ENCODE results near the gene CHAT. TPM values are rescaled to one million over a fixed set of nuclear protein-coding genes. Genes with fewer than 3 reads are reported as not detected.
A peak's percentile ranks its signal among the peaks of the same experiment; 100 is the strongest.

The CHAT gene
- total RNA-seq, 1 experiment from 2014 or later = not detected

DNA sequence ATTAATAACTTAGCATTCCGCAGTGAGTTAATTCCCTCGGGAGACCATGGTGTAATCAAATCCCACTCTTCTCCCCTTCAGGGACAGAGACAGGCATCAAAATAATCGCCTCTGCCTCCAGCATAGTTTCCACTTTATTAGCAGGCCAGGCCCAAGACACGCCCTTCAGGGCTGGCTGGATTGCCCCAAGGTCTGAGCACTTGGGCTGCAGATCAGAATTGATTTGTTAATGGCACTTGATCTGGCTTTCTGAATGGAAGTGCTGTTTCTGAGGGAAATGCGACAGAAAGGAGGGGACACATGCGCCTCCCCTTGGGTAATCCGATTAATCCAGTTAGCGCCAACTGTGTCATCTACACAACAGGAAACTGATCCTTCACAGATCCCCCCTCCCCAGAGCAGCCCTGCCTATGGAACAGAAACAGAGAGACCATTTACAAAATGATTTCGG is 15.6 kb downstream of the CHAT start:
- H3K4me1 ChIP-seq (replicated peaks; ENCODE audit: insufficient read depth) = peaks cover 6% of the 10 kb centered on the region; the same call in 1 of the 2 replicates
- no peak for DNase-seq
- intact Hi-C loops (cut with micrococcal nuclease; ENCODE audit: unreplicated experiment) = no loop called here
- no peak overlapping the region for H3K27ac ChIP-seq
- H2AFZ ChIP-seq = no peak overlapping the region
- no TSS peak for BruUV-seq (replicated peaks)
- no peaks in the 10 kb centered on the region for H3F3A ChIP-seq (ENCODE audit: insufficient read depth, low read depth)
- no peaks in the 10 kb centered on the region for H3K36me3 ChIP-seq (ENCODE audit: low read depth)
- H3K9me2 ChIP-seq (ENCODE audit: insufficient read depth) = no peaks in the 10 kb centered on the region
- H3K4me2 ChIP-seq = no peak overlapping the region
- no peak overlapping the region for H3K4me3 ChIP-seq
- H4K20me1 ChIP-seq (ENCODE audit: insufficient read depth) = no peaks in the 10 kb centered on the region
- no peaks in the 10 kb centered on the region for H3K27me3 ChIP-seq (ENCODE audit: insufficient read depth, low read depth)
- TF ChIP-seq CTCF (conservative IDR thresholded peaks at IDR 0.05) (no peak), EZH2 (IDR thresholded peaks at IDR 0.05; ENCODE audit: low read depth) (no peak)
- no peaks in the 10 kb centered on the region for H3K9me3 ChIP-seq (ENCODE audit: insufficient read depth, low read depth)
- POLR2A ChIA-PET (ENCODE audit: unreplicated experiment) = no interaction called here
- H3K79me2 ChIP-seq (ENCODE audit: low read depth) = no peaks in the 10 kb centered on the region
- CTCF ChIA-PET = no interaction called here

DNA sequence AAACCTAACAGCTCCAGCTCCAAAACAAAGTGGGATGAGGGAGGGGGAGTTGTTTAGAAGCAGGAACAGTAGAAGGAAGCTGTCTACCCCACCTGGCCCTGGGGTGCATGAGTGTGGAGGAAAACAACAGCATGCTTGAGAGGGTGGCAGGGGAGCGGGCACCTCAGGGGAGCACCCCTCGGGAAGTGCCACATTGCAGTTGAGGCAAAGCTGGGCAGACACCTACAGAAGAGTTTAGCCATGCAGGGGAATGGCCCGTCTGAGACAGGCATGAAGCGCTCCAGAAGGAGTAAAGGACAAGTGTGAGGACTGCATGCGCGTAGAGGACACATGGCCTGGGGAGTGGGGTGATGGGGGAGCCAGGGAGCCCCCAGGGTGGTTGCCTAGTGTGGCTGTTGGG is 18.1 kb downstream of the CHAT start:
- Histone ChIP-seq H3K4me3 (no peak overlapping the region), H3K9me2 (ENCODE audit: insufficient read depth) (no peaks in the 10 kb centered on the region), H4K20me1 (ENCODE audit: insufficient read depth) (no peaks in the 10 kb centered on the region), H3K79me2 (ENCODE audit: low read depth) (no peaks in the 10 kb centered on the region), H3K27me3 (ENCODE audit: insufficient read depth, low read depth) (no peaks in the 10 kb centered on the region), H3F3A (ENCODE audit: insufficient read depth, low read depth) (no peaks in the 10 kb centered on the region), H3K27ac (no peak overlapping the region), H3K4me1 (replicated peaks; ENCODE audit: insufficient read depth) (peaks cover 6% of the 10 kb centered on the region; the same call in 1 of the 2 replicates), H3K36me3 (ENCODE audit: low read depth) (no peaks in the 10 kb centered on the region), H3K9me3 (ENCODE audit: insufficient read depth, low read depth) (no peaks in the 10 kb centered on the region), H2AFZ (no peak overlapping the region), H3K4me2 (no peak overlapping the region)
- TF ChIP-seq CTCF (conservative IDR thresholded peaks at IDR 0.05) = no peak
- TF ChIP-seq EZH2 (IDR thresholded peaks at IDR 0.05; ENCODE audit: low read depth) = no peak
- no peak for DNase-seq
- intact Hi-C loops (cut with micrococcal nuclease; ENCODE audit: unreplicated experiment) = no loop called here
- no TSS peak for BruUV-seq (replicated peaks)
- ChIA-PET CTCF (no interaction called here), POLR2A (ENCODE audit: unreplicated experiment) (no interaction called here)

DNA sequence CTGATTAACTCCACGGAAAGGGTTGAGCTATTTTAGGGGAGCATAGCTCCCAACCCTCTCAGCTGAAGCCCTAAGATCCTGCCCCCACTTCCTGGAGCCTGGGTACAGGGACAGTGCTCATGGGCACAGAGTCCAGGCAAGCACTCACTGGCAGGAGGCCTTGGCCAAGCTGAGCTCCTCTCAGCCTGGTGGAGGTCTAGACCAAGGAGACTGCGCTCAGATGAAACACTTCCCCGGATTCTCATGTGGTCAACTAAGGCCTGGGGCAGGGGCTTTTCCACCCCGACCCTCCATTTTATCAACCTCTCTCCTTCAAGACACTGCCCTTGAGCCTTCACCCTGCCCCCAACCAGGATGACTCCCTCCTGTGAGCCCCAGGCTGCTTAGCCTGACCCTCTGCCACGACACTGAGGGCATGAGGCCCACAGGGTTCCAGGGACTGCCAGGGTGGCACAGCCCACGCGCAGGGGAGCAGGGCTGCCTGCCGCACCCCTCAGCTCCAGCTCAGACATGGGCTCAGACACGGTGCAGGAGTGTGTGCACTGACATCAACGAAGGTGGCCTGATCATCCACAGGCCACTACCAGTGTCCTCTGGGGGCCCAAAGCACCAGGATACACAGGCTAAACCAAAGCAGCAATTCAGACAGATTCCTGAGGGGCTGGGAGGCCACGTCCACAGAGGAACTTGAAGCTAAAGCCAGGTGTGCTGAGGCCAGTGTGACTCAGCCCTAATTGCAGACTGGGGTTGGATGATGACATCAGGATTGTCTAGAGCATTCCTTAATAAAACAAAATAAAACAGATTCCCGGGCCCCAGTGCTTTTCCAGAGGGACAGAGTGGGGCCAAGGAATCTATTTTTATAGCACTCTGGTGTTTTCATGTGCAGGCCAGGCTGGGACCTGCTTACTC is 18.8 kb downstream of the CHAT start:
- Histone ChIP-seq H3K9me2 (ENCODE audit: insufficient read depth) (no peaks in the 10 kb centered on the region), H3K4me1 (replicated peaks; ENCODE audit: insufficient read depth) (peaks cover 6% of the 10 kb centered on the region; the same call in 1 of the 2 replicates), H3F3A (ENCODE audit: insufficient read depth, low read depth) (no peaks in the 10 kb centered on the region), H2AFZ (no peak overlapping the region), H3K4me2 (no peak overlapping the region), H3K27ac (no peak overlapping the region), H3K79me2 (ENCODE audit: low read depth) (no peaks in the 10 kb centered on the region), H3K36me3 (ENCODE audit: low read depth) (no peaks in the 10 kb centered on the region), H4K20me1 (ENCODE audit: insufficient read depth) (0 out of 2 replicates have a peak, but pooled peaks cover under 1% of the 10 kb centered on the region), H3K9me3 (ENCODE audit: insufficient read depth, low read depth) (no peaks in the 10 kb centered on the region), H3K4me3 (no peak overlapping the region), H3K27me3 (ENCODE audit: insufficient read depth, low read depth) (no peaks in the 10 kb centered on the region)
- TF ChIP-seq CTCF (conservative IDR thresholded peaks at IDR 0.05) (no peak), EZH2 (IDR thresholded peaks at IDR 0.05; ENCODE audit: low read depth) (no peak)
- POLR2A ChIA-PET (ENCODE audit: unreplicated experiment) = interaction anchor here (0.6 kb wide), 1 partner anchor 94 kb away, joined by 3 read pairs; the partner anchor contains the start of gene ERCC6
- no TSS peak for BruUV-seq (replicated peaks)
- intact Hi-C loops (cut with micrococcal nuclease; ENCODE audit: unreplicated experiment) = no loop called here
- CTCF ChIA-PET = no interaction called here
- DNase-seq = peak in 1 of 2 experiments; percentile 43
